Upper lobe of right lung (tissue), 1 donor: ENCODE data around the gene PDK2. TPM values are rescaled to one million over a fixed set of nuclear protein-coding genes. Genes with fewer than 3 reads are reported as not detected.
"Not testable (repeated sequence)": the region's sequence is repeated elsewhere in the genome, so short reads cannot be mapped to it uniquely, and the experiment has no call there.

Source experiments
- ATAC-seq: fragments of 200-7000 bp; cut with Tn5 transposase; one replicate; pipeline ENCODE4 v1.9.1; 2020; ENCODE audit warnings: mild to moderate bottlenecking, moderate library complexity
- DNase-seq: peaks from one replicate; pipeline ENCODE4 v3.0.0-alpha.2; 2020
- H3K27ac ChIP-seq: fragments of 200-600 bp; one replicate; pipeline ENCODE4 v1.8.0; 2022
- H3K27me3 ChIP-seq: fragments of 200-600 bp; one replicate; pipeline ENCODE4 v1.8.0; 2022; ENCODE audit warnings: mild to moderate bottlenecking
- H3K36me3 ChIP-seq: fragments of 200-600 bp; one replicate; pipeline ENCODE4 v1.8.0; 2022
- H3K4me1 ChIP-seq: fragments of 200-600 bp; one replicate; pipeline ENCODE4 v1.8.0; 2022
- H3K4me3 ChIP-seq: fragments of 200-600 bp; one replicate; pipeline ENCODE4 v1.8.0; 2022; ENCODE audit warnings: mild to moderate bottlenecking
- H3K9me3 ChIP-seq: fragments of 200-600 bp; one replicate; pipeline ENCODE4 v1.8.0; 2022
- intact Hi-C: fragments of 100-400 bp; cut with DNase I; formaldehyde crosslinking; loops from one replicate; pipeline ENCODE4 v1.11.0; 2022
- total RNA-seq: library from RNA; stranded (reverse); fragmentation: NEBNext Ultra II Directional; extraction: Animal tissue kit (Norgen Biotek cat#: 25700); gene quantifications from one replicate; pipeline ENCODE4 v1.2.1, GENCODE V29; 2021
- TF ChIP-seq, protein P1 (sequence below): fragments of 200-600 bp; IDR thresholded peaks from one replicate; pipeline ENCODE4 v1.8.0; 2022; ENCODE audit warnings: antibody characterized with exemption
- donor health status: DM: no; HTN: yes; CAD: no; lungs with severe emphysema.

The PDK2 gene
- total RNA-seq, 1 donor from 2014 or later = 30.2 TPM

DNA sequence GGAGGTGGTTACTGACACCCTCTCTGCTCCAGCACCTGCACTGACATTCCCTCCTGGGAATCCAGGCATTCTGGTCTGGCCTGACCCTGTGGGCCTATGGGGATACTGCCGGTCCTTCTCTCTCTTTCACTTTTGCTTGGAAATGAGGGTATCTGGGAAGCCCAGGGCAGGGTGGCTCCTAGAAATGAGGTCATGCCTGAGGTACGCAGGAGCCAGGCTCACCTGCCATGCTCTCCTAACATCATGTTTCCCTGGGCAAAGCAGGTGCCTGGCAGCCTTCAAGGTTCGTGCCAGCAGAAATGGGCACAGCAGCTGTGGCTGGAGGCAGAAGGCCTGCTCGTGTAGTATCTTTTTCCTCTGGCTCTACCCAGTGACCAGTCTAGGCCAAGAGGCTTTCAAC lies 35.9 kb upstream of the PDK2 start:
- ATAC-seq = no peak
- peaks cover 73% of the 10 kb centered on the region for H3K4me1 ChIP-seq
- no peak for DNase-seq
- H3K27me3 ChIP-seq = no peaks in the 10 kb centered on the region
- H3K9me3 ChIP-seq = no peaks in the 10 kb centered on the region
- intact Hi-C loops = no loop called here
- TF ChIP-seq, protein P1, sequence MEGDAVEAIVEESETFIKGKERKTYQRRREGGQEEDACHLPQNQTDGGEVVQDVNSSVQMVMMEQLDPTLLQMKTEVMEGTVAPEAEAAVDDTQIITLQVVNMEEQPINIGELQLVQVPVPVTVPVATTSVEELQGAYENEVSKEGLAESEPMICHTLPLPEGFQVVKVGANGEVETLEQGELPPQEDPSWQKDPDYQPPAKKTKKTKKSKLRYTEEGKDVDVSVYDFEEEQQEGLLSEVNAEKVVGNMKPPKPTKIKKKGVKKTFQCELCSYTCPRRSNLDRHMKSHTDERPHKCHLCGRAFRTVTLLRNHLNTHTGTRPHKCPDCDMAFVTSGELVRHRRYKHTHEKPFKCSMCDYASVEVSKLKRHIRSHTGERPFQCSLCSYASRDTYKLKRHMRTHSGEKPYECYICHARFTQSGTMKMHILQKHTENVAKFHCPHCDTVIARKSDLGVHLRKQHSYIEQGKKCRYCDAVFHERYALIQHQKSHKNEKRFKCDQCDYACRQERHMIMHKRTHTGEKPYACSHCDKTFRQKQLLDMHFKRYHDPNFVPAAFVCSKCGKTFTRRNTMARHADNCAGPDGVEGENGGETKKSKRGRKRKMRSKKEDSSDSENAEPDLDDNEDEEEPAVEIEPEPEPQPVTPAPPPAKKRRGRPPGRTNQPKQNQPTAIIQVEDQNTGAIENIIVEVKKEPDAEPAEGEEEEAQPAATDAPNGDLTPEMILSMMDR = no peak
- H3K36me3 ChIP-seq = no peaks in the 10 kb centered on the region
- H3K4me3 ChIP-seq = peak overlapping the region; percentile 90
- H3K27ac ChIP-seq = peak overlapping the region; percentile 8

DNA sequence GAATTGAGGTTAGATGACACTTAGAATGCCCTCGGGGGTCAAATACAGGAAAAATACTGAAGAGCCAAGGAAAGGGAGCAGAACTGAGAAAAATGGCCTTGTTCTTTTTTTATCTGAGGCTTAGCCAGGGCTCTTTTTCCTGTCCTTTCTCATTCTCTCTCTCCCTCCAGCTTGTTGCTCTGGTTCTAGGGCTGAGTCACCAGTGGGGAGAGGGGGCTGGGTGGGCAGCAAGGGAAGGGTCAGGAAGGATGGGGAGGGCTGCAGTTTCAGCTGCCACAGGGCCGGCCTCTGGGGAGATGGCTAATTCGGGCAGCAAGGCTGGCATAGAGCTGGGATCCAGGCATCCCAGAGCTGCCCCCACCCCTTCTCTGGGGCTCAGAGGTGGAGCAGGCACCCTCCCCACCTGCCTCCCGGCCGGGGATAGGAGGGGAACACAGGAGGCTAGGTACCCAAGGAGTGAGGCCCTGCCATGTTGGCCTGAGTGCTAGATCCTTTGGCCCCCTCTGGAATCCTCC lies 35.3 kb upstream of the PDK2 start:
- H3K27ac ChIP-seq = peak overlapping the region; percentile 8
- H3K4me3 ChIP-seq = no peak overlapping the region
- peaks cover 73% of the 10 kb centered on the region for H3K4me1 ChIP-seq
- no peak for DNase-seq
- TF ChIP-seq, protein P1 = no peak
- no peaks in the 10 kb centered on the region for H3K9me3 ChIP-seq
- no peaks in the 10 kb centered on the region for H3K36me3 ChIP-seq
- no peaks in the 10 kb centered on the region for H3K27me3 ChIP-seq
- ATAC-seq = no peak
- intact Hi-C loops = no loop called here

DNA sequence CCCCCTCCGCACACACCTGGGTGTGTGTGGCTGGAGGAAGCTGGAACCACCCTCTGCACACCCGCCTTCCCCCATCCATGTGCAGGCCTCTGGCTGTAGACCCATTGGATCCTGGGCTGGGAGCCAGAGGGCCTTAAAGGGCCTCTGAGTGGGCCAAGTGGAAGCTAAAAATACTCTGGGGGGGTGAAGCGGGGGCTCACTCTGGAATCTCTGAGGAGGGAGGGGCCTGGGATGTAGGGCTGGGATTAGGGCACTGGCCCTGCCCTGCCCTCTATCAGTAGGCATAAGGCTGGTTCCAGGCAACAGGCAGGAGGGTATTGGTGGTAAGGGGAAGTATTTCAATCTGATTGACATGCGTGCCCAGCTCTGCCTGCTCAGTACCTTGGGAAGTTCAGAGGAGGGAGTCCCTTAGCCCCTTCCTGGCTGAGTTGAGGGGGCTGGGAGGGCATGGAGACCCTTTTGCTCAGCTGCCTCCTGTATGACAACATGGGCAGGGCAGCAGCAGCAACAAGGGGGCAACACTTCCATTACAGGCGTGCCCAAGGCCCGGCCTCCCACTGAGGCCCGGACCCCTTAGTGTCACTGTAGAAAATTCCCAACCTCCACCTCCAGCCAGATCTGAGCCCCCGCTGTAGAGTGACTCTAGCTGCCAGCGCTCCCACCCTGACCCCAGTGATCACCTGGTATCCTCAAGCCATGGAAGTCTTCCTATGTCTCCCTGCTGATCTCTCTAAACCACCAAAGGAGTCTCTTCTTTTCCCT lies 34.0 kb upstream of the PDK2 start:
- peaks cover 79% of the 10 kb centered on the region for H3K4me1 ChIP-seq

DNA sequence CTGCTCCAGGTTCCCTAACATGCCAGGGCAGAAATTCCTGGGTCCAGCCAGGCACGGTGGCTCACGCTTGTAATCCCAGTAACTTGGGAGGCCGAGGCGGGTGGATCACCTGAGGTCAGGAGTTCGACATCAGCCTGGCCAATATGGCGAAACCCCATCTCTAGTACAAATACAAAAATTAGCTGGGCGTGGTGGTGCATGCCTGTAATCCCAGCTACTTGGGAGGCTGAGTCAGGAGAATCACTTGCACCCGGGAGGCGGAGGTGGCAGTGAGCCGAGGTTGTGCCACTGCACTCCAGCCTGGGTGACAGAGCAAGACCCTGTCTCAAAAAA lies 33.5 kb upstream of the PDK2 start:
- ATAC-seq, intact Hi-C loops, H3K9me3 ChIP-seq, H3K4me3 ChIP-seq, H3K36me3 ChIP-seq, DNase-seq, H3K27me3 ChIP-seq: not testable (repeated sequence)
- Histone ChIP-seq H3K4me1 (peaks cover 79% of the 10 kb centered on the region), H3K27ac (peak overlapping the region; percentile 85)

More for the DNA sequence above, 34.0 kb upstream of the PDK2 start:
- H3K9me3 ChIP-seq = no peaks in the 10 kb centered on the region
- no peaks in the 10 kb centered on the region for H3K36me3 ChIP-seq
- TF ChIP-seq, protein P1 = peak; percentile 4
- intact Hi-C loops = no loop called here
- no peak overlapping the region for H3K4me3 ChIP-seq
- peak; percentile 69 for ATAC-seq
- peak; percentile 92 for DNase-seq
- H3K27me3 ChIP-seq = no peaks in the 10 kb centered on the region
- H3K27ac ChIP-seq = peak overlapping the region; percentile 85

DNA sequence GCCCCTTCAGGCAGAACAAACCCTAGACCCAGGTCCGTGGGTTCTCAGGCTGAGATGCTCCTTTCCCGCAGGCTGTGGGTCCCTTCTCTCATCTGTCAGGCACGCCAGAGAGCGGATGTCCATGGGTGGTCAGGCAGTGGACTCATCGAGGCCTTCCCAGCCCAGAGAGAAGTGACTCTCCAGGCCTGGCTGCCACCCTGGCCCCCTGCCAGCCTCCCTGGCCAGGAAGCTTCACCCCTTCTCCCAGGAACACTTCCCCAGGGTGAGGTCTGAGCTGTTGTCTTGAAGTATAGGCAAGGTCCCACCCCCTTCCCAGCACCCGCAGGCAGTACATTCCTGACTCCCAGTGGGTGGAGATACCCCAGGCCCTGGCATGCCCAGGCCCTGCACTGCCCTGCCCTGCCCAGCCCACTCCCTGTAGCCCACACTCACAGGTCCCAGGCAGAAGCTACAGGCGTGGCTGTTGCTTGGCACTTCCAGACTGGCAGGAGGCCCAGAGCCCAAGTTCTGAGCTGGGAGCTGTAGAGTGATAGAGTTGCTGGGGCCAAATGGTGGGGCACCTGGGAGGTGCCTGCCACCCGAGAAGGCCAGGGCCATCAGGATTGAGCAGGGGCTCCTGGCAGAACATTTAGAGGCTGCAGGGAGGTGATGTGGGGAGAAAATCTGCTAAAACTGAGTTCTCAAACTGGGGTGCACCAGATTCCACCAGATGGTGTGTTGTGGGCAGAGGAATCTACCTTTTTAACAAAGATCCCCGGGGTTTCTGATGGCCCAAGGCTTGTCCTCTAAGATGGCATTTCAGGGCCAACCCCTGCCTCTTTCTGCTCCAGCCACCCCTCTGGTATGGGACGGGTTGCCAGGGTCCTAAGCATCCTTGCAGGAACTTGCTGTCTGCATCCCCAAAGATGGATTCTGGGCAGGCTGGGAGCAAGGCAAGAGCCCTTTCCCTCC lies 32.6 kb upstream of the PDK2 start:
- Histone ChIP-seq H3K27me3 (no peaks in the 10 kb centered on the region), H3K36me3 (peaks cover 12% of the 10 kb centered on the region), H3K4me3 (no peak overlapping the region), H3K27ac (peak overlapping the region; percentile 85), H3K9me3 (no peaks in the 10 kb centered on the region), H3K4me1 (peaks cover 79% of the 10 kb centered on the region)
- intact Hi-C loops = no loop called here
- peak; percentile 89 for ATAC-seq
- peak; percentile 93 for DNase-seq
- TF ChIP-seq, protein P1 = no peak
